Measurements from ENCODE around the gene INO80E.
"Not testable (repeated sequence)": the region's sequence is repeated elsewhere in the genome, so short reads cannot be mapped to it uniquely, and the experiment has no call there.

INO80E gene

DNA sequence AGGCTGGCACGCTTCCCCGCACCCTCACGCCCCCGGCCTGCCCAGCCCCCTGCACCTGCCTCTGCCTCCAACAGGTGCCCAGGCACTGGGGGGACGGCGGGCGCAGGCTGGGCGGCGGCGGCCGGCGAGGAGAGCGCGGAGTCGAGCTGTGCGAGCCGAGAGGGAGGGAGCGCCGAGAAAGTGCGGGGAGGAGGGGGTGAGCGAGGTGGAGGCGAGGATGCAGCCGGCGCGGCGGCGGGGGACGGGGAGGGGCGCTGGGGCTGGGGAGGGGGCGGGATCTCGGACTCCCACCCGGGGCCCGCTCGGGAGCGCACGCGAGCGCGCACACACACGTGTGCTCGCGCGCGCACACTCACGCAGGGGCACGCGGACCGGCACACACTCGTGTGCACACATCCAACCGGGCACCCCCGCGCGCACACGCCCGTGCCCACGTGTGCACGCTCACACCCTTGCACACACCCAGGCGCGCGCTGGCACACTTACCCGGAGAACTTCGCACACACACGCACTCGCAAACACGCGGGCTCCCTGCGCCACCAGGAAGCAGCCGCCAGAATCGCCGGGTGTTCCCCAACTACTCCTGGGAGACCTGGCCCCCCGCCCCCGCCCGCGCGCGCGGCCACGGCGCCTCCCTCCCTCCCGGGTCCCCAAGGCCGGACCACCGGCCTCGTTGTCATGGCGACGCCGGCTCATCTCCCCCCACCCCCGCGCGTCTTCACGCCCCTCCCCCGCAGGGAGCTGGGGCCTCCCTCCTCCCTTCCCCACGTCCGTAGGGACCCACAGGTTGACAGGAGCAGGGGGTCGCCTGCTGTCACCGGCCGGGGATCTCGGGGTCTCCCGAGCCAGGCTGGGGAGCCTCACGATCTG is 15.0 kb downstream of the INO80E start, which contains the start of gene DOC2A:
DOC2A (minus strand) TSS at position 184 of the 870 bp plus-strand sequence. CDS start 805 bp downstream, outside the sequence.
- peak; percentile 19 to 81 for DNase-seq

DNA sequence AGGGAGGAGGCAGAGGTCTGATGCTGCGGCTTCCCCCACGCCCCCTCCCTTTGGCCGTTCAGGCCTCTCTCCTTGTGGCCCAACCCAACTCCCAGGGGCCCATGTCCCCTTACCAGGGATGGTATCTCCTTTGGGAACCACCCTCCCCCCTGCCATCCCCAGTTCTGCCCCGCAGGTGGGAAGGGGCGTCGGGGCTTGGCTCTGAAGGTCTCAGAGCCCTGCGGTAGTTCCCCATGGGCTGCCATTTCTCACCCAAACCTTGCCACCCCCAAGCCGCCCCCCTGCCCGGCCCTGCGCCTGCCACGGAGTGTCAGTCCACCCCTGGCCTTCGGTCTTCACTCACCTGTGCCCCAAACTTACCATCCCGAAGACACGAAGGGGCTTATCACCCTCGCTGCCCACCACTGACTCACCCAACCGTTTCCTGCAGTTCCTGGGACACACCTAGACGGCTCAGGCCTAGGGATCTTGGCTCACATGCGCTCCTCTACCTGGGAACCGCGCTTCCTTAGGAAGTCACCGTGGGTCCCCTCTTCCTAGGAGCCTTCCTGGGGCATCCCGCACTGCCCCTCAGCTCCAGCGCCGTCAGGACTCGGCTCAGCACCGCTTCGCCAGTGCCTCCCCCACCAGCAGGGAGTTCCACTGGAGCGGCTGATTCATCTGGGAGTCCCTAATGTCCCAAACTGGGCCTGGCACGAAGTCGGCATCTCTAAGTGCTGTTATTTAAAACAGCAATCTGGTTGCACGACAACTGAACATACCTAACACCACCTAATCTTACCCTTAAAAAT is 15.9 kb downstream of the INO80E start:
- DNase-seq, result peak in 1 of 2 experiments; percentile 43

DNA sequence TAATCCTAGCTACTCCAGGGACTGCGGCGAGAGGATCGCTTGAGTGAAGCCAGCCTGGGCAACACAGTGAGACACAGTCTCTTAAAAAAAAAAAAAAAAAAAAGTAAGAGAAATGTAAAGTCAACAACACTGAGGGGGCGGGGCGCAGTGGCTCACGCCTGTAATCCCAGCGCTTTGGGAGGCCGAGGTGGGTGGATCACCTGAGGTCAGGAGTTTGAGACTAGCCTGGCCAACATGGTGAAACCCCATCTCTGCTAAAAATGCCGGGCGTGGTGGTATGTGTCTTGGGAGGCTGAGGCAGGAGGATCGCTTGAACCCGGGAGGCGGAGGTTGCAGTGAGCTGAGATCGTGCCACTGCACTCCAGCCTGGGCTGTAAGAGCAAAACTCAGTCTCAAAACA is 16.6 kb downstream of the INO80E start:
- not testable (repeated sequence) for DNase-seq

DNA sequence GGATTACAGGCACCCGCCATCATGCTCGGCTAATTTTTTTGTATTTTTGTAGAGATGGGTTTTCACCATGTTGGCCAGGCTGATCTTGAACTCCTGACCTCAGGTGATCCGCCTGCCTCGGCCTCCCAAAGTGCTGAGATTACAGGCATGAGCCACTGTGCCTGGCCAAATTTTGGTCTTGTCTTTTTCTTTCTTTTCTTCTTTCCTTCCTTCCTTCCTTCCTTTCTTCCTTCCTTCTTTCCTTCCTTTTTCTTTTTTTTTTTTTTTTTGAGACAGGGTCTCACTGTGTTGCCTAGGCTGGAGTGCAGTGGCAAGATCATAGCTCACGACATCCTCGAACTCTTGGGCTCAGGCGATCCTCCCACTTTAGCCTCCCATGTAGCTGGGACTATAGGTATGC is 19.4 kb downstream of the INO80E start:
- DNase-seq, result not testable (repeated sequence)

DNA sequence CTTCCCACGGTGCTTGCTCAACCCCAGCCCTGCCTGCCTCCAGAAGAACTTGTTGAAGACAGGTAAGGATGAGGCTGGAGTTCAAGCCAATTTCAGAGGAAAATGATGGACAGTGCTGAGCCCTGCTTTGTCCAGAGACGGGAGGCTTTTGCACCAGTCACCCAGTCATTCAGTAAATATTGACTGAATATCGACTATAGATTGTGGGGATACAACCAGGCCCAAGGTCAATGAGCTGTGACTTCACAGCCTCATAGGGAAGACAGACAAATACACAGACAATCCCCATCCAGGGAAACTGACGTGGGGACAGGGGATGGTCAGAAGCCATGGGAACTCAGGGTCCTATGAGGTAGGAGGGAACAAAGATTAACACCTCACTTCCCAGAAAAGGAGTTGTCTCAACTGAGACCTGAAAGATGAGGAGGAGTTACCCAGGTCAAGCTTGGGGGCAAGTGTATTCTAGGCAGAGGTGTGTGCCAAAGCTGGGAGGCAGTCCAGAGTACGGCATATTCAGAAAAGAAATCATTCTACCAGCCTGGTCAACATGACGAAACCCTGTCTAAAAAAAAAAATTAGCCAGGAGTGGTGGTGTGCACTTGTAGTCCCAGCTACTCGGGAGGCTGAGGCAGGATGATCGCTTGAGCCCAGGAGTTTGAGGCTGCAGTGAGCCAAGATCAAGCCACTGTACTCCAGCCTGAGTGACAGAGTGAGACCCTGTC is 20.7 kb downstream of the INO80E start:
- DNase-seq, result no peak

DNA sequence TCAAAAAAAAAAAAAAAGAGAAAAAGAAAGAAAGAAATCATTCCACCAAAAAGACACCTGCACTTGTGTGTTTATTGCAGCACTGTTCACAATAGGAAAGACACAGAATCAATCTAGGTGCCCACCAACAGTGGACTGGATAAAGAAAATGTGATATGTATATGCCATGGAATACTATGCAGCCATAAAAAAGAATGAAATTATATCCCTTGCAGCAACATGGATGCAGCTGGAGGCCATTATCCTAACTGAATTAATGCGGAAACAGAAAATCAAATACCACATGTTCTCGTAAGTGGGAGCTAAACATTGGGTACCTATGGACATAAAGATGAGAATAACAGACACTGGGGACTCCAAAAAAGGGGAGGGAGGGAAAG is 21.2 kb downstream of the INO80E start:
- DNase-seq, result no peak

DNA sequence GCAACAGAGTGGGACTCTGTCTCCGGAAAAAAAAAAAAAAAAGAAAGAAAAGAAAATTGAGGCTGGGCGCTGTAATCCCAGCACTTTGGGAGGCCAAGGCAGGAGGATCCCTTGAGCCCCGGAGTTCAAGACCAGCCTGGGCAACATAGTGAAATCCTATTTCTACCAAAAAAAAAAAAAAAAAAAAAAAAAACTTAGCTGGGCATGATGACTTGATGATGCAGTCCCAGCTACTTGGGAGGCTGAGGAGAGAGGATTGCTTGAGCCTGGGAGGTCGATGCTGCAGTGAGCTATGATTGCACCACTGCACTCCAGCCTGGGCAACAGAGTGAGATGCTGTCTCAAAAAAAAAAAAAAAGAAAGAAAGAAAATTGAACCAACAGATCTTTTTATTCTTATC is 21.9 kb downstream of the INO80E start:
- DNase-seq, result not testable (repeated sequence)

DNA sequence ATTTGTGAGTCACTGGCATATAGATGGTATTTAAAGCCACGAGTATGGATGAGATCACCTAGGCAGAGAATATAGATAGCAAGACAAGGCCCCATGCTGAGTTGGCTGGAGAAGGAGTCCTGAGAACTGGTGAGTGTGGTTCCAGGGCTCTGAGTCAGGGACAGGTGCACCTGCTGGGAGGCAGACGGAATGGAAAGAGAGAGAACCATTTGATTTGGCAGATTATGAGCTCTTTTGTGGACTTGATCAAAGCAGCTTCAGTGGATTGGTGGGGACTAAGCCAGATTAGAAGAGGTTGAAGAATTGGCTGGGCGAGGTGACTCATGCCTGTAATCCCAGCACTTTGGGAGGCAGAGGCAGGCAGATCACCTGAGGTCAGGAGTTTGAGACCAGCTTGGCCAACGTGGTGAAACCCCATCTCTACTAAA is 22.7 kb downstream of the INO80E start:
- DNase-seq, result no peak

DNA sequence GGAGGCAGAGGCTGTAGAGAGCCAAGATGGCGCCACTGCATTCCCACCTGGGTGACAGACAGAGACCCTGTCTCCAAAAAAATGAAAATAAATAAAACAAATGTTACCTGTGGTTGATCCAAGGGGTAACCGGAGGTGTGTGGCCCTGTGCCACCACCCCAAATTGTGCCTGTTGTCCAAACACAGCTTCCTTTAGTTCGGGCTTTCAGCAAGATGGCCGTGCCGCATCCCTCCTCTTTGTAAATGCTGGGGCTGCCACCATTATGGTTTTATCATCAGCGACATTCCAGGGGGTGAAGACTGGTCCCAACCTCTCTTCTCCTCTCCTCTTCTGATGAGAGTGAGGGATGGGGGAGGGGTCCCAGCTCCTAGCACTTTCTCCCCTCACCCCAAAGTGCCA is 26.8 kb downstream of the INO80E start, which contains the start of gene C16orf92:
C16orf92 (plus strand) TSS at position 312 of the 400 bp plus-strand sequence. CDS start 143 bp downstream, outside the sequence.
- DNase-seq, result no peak

DNA sequence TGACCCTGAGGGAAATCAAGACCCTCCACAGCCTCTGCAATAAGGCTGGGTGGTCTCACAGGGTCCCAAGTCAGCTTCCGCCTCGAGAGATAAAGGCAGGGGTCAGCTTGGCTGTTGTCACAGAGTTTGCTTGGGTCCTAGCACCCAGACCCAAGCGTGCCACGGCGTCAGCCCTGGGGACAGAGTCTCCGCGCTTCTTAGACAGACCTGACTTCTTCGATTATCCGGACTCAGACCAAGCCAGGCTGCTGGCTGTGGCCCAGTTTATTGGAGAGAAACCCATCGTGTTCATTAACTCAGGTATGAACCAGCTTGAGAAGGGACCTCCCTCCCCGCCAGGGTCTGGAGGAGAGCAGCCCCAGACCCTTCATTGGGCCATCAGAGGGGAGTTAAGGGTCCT is 27.5 kb downstream of the INO80E start:
- DNase-seq, result no peak

DNA sequence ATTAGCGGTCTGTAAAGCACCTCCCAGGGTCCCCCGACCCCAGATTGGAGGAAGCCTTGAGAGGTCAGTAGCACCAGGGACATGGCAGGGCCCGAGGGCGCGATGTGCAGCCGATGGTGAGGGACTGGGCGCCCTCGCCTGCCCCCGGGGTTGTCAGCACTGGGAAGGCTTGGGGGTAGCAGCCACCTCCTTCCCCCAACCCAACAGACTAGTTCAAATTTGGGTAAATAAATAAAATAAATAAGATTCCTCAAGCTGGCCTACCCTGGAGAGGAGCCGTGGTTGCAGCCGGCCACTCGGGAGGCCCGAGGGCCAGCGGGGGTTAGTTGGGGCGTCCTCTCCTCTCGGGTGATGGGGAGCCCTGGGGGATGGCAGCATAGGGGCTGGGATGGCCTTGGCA is 28.4 kb downstream of the INO80E start:
- DNase-seq, result no peak

DNA sequence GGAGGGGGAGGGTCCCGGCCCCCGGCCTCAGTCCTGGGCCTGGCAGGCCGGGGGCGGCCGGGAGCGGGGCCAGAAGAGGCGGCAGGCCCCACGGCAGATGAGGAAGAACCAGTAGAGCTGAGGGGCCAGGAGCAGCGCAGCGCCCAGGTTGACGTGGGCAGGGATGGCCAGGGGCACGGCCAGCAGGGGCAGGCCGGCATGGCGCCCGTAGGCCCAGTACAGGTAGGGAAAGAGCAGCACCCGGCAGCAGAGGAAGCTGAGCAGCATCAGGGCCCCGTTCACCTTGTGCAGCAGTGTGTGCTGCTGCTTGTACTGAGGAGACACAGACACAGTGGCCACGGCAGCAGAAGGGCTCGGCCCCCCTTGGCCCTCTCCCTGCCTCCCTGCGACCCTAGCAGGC is 29.1 kb downstream of the INO80E start:
- DNase-seq, result no peak

DNA sequence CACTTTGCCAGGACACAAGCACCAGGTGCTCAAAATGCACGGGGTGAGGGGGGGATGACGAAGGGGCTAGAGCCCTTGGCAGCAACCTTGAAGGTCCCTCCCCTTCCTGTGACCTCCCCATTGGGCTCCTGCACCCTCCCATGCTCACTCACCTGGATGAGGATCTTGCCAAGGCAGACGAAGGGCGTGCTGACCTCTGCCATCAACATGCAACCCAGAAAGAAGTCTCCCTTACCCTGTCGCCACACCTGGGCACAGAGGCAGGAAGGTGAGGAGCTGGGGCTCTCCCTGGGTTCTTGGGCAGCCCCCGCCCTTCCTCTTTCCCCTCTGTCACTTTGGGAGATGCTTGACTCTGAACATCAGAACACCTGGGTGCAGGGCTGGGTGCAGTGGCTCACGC is 29.5 kb downstream of the INO80E start:
- no peak for DNase-seq

DNA sequence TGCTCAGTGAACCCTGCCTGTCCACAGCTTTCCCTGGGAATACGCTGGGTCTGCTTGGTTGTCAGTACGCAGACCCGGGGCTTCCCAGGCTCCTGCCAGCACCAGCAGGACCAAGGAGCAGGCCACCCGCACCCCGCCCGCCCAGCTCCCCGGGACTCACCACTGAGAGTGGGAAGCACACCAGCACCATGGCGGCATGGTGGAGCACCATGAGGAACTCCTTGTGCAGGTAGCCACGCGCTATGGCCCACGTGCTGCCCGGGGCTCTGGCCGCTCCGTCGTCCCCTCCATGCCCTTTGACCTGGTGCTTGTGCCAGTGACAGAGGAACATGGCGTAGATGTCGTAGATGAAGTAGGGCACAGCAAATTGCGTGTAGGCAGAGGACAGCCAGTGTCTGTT is 30.4 kb downstream of the INO80E start:
- no peak for DNase-seq

DNA sequence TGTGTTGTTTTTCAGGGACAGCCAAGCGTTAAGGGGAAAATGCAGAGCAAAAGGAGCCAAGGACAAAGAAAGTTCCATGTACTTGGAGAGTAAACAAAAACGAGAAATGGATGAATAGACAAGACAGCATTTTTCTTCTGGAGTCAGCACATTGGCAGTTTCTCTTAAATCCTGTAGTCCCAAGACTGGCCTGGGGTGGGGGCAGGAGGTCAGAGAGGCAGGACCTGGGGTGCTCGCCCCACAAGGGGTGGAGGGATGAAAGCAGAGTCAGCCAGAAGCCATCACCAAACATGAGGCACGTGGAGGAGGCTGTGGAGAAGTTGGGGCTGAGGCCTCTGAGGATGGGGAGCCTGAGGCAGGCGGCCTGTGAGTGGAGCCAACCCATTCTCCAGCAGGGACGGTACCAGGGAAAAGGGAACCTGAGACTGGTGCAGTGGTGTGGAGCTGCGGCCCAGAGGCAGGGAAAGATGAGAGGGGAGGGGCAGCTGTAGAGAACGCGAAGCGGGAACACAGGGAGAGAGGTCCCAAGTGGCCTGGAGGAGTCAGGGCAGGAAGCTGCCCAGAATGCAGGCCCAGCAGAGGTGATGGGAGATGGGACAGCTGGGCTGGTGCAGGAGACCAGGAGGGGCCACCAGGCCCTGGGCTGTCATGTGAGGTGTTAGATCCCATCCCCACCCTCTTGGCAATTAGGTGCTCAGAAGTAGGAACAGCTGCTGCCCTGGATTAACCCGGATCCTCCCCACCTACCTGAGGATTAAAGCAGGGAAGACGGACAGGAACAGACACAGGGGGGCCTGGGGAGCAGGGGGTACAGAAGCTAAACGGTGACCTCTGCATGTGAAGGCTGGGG is 31.8 kb downstream of the INO80E start:
- DNase-seq, result peak in 1 of 2 experiments; percentile 47

DNA sequence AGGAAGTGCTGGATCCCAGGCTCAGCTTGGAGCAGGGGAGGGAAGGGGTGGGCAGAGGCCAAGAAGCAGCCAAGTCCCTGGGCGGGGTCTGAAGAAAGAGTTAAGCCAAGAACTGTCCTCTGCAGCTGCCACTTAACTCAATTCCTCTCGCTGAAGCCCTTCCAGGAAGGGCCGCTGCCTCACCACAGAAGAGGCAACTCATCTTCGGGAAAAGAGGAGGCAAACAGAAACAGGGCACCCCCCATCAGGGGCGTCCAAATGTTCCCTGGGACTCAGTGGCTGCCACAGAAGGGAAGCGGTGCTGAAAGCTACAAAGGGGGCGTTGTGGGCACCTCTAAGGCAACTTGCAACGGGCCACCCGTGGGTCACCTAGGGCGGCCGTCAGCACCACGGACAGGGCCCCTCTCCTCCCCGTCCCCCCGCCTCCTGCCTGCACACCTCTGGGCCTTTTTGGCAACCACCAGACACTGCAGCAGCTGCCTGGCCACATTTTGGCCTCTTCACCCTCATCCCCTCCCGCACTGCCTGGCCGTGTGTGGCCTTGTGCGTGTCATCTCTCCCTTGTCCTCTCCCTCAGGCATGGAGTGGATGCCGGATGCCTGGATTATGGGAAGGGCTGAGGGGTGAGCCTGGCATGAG is 32.5 kb downstream of the INO80E start:
- no peak for DNase-seq

DNA sequence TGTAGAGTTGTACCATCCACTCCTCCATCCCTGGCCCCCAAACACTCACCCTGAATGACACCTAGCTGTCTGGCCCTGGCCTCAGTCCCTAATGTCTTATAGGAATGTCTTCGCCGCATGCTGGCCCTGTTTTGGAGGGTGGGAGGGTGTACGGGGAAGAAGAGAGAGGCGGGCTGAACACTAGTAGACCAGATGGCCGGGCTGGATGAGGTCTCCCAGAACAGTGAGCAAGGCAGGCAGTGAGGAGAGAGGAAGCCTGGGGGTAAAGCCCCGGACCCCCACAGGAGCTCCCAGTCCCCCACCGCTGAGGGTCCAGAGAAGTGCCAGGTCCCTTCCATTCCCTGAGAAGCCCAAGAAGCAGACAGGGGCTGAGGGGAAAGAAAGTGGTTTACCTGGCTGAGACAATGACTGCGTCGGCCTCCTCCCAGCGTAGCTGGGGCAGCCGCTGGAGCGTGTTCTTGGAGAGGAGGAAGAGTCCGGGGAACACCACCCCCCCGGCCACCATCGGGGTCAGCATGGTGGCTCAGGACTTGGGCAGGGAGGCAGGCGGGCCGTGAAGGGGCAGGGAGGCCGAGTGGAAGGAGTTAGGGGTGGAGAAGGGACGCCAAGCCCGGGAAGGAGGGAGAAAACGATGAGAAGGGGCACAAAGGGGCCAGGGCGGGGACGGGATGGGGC is 34.1 kb downstream of the INO80E start:
- DNase-seq, result peak in 1 of 2 experiments; percentile 51

DNA sequence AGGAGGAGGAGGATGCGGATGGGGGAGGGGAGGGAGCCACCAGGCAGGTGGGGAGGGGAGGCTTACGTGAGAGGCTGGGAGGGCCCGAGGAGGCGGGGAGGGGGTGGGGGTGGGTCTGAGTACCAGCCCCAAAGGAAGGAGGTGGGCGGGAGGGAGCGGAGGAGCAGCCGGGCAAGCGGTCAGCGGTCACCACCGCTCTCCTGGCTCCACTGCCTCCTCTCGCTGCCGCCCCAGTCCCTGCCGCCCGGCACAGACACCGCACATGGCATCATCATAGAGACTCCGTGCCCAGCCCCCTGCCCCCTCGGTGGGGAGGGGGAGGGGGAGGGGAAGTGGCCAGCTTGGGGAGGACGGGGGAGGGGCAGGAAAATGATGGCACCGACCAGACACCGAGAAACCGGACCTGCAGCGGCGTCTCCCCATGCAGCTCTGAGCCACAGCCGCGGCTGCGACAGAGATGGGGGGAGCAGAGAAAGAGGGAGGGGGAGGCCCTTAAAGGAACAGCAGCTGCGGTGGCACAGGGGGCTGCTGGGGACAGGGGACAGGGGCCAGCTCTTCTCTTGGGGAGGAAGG is 34.9 kb downstream of the INO80E start, which contains the start of gene TLCD3B:
TLCD3B (minus strand) TSS at position 431 of the 573 bp plus-strand sequence. CDS start 744 bp downstream, outside the sequence.
- DNase-seq, result peak; percentile 31 to 75

DNA sequence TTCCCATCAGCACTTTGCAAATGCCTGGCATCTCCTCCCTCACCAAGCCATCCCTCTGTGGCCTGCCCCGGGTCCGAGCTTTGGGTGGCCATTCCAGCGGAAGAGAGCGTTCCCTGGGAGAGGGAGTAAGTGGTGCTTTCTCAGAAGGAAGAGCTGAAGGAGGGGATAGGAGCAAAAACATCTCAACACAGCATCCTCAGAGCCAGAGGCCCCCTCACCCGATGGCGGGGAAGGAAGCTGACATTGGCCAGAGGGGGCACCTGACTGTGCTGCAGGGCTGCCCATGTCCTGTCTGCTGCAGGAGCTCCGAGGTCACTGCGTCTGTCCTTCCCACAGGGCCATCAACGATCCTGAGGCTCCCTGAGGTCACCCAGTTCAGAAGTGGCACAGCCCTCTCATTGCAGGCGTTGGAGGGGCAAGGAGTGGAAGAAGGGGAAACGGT is 35.5 kb downstream of the INO80E start:
- peak in 1 of 2 experiments; percentile 46 for DNase-seq
